Dendritic cell treated with granulocyte-macrophage colony-stimulating factor and Interleukin-4, amounts not matched to agents 40 ng/mL and 50 ng/mL, for 4 days (primary cell): ENCODE results near the gene SNAPIN.
A peak's percentile ranks its signal among the peaks of the same experiment; 100 is the strongest.

Source experiments
- H3K27ac Mint-ChIP-seq: one replicate; pipeline ENCODE4 v1.8.0; 2022; ENCODE audit warnings: mild to moderate bottlenecking, mixed read lengths
- H3K27me3 Mint-ChIP-seq: one replicate; pipeline ENCODE4 v1.8.0; 2022; ENCODE audit warnings: mild to moderate bottlenecking, mixed read lengths
- H3K36me3 Mint-ChIP-seq: one replicate; pipeline ENCODE4 v1.8.0; 2022; ENCODE audit warnings: low read depth, mixed read lengths
- H3K4me1 Mint-ChIP-seq: one replicate; pipeline ENCODE4 v1.8.0; 2022; ENCODE audit warnings: low read depth, mixed read lengths
- H3K4me3 Mint-ChIP-seq: one replicate; pipeline ENCODE4 v1.8.0; 2022; ENCODE audit warnings: mild to moderate bottlenecking, moderate library complexity, mixed read lengths
- H3K9me3 Mint-ChIP-seq: one replicate; pipeline ENCODE4 v1.8.0; 2022; ENCODE audit warnings: mixed read lengths
- intact Hi-C: fragments of 100-400 bp; cut with micrococcal nuclease; formaldehyde crosslinking; loops from one replicate; pipeline ENCODE4 v1.15.0; 2022

The SNAPIN gene

DNA sequence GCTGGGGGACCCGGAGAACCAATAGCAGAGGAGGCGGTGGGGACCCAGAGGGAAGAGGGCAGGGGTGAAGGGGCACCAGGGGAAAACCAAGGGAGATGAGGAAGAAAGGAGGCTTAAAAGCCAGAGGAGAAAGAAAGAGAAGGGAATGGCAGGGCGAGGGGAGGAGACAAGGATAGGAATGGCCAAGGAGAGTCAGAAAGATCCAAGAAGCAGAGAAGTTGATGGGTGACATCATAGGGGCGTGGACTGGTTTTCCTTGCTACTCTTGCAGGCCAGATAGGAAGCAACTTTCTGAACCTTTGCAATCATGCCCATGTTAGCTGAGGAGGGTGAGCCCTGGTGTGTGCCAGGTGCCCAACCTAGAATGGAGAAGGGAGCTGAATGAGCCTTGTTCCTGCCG lies 25.4 kb downstream of the SNAPIN start:
- Mint-ChIP-seq H3K27ac (no peak overlapping the region), H3K4me3 (no peak overlapping the region), H3K4me1 (peaks cover 43% of the 10 kb centered on the region), H3K9me3 (no peaks in the 10 kb centered on the region), H3K36me3 (peaks cover 45% of the 10 kb centered on the region), H3K27me3 (peaks cover 48% of the 10 kb centered on the region)
- intact Hi-C loops: no loop called here

DNA sequence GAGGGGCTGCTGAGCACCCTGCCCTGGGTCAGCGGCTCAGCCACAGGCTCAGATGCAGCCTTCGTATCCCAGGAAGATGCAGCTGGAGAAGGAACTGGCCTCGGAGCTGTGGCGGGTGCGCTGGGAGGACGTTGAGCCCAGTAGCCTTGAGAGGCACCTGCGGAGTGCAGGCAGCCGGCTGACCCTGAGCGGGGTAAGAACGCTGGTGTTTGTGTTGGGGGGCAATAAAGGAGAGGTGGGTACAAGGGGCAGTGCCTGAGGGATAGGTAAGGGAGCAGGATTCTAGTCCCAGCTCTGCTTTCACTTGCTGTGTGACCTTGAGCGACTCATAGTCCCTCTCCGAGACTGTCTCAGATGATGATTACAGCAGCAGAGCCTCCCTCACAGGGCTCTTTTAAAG lies 26.4 kb downstream of the SNAPIN start:
- intact Hi-C loops: no loop called here
- Mint-ChIP-seq H3K27ac (no peak overlapping the region), H3K4me3 (no peak overlapping the region), H3K27me3 (peaks cover 39% of the 10 kb centered on the region), H3K4me1 (peaks cover 34% of the 10 kb centered on the region), H3K9me3 (no peaks in the 10 kb centered on the region), H3K36me3 (peaks cover 55% of the 10 kb centered on the region)

- Mint-ChIP-seq H3K9me3 (no peaks in the 10 kb centered on the region), H3K36me3 (peaks cover 59% of the 10 kb centered on the region), H3K27me3 (peaks cover 31% of the 10 kb centered on the region), H3K4me1 (peaks cover 27% of the 10 kb centered on the region), H3K27ac (no peak overlapping the region), H3K4me3 (no peak overlapping the region)
- intact Hi-C loops: no loop called here
Observed at GRCh38 chr1:153685544-153686340, 27.2 kb downstream of the SNAPIN start.

- peaks cover 51% of the 10 kb centered on the region for H3K36me3 Mint-ChIP-seq
- intact Hi-C loops: no loop called here
Observed at GRCh38 chr1:153687346-153688125, 29.0 kb downstream of the SNAPIN start.

DNA sequence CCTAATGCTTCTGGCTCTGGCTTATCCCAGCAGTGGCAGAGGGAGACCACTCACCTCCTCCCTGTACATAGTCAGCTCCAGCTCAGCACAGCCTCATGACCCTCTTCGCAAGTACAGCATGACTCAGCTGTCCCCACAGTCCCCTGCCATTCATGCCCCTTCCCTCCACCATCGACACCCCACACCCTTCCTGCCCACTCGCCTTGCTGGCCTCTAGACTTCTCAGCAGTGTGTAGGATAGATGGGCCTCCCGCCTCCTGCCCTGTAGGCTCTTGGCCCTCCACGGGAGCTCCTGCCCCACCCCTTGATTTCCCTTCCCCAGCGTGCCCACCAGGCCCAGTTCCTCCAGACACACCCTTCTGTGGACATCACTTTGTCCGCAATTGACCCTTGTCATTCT lies 29.8 kb downstream of the SNAPIN start:
- Mint-ChIP-seq H3K4me1 (peaks cover 32% of the 10 kb centered on the region), H3K27ac (peak overlapping the region; percentile 55), H3K9me3 (no peaks in the 10 kb centered on the region), H3K4me3 (no peak overlapping the region), H3K36me3 (peaks cover 51% of the 10 kb centered on the region), H3K27me3 (peaks cover 16% of the 10 kb centered on the region)
- intact Hi-C loops: no loop called here

More at GRCh38 chr1:153687346-153688125, 29.0 kb downstream of the SNAPIN start:
- Mint-ChIP-seq H3K4me3 (no peak overlapping the region), H3K4me1 (peaks cover 32% of the 10 kb centered on the region), H3K27me3 (peaks cover 16% of the 10 kb centered on the region), H3K27ac (peak overlapping the region; percentile 55), H3K9me3 (no peaks in the 10 kb centered on the region)

- Mint-ChIP-seq H3K36me3 (peaks cover 46% of the 10 kb centered on the region), H3K4me3 (no peak overlapping the region), H3K9me3 (no peaks in the 10 kb centered on the region), H3K4me1 (peaks cover 27% of the 10 kb centered on the region), H3K27me3 (peaks cover 13% of the 10 kb centered on the region), H3K27ac (peak overlapping the region; percentile 55)
- intact Hi-C loops: no loop called here
Observed at GRCh38 chr1:153688736-153689328, 30.3 kb downstream of the SNAPIN start.

DNA sequence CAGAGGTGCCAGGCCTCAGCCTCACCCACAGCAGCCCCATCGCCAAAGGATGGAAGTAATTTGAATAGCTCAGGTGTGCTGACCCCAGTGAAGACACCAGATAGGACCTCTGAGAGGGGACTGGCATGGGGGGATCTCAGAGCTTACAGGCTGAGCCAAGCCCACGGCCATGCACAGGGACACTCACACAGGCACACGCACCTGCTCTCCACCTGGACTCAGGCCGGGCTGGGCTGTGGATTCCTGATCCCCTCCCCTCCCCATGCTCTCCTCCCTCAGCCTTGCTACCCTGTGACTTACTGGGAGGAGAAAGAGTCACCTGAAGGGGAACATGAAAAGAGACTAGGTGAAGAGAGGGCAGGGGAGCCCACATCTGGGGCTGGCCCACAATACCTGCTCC lies 35.0 kb downstream of the SNAPIN start:
- no peak overlapping the region for H3K27ac Mint-ChIP-seq
- H3K4me1 Mint-ChIP-seq: peaks cover 23% of the 10 kb centered on the region
- no peaks in the 10 kb centered on the region for H3K9me3 Mint-ChIP-seq
- H3K4me3 Mint-ChIP-seq: no peak overlapping the region
- H3K36me3 Mint-ChIP-seq: peaks cover 18% of the 10 kb centered on the region
- peaks cover 1% of the 10 kb centered on the region for H3K27me3 Mint-ChIP-seq
- intact Hi-C loops: no loop called here

DNA sequence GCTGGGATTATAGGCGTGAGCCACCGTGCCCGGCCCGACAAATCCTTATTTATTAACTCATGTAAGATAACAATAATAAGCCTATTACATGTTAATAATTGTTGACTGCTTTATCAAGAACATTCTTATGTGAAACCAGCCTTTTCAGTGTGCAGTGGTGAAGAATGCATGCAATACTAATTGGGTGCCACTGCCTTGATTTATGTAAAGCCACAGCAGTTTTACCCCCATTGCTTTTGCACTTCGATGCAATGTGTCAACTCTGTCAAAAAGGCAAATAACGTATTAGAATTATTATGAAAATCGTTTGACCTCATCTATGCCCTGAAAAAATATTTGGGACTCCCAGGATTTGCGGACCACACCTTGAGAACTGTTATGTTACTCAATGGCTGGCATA lies 38.2 kb downstream of the SNAPIN start:
- intact Hi-C loops: no loop called here
- no peaks in the 10 kb centered on the region for H3K27me3 Mint-ChIP-seq
- no peaks in the 10 kb centered on the region for H3K9me3 Mint-ChIP-seq
- peak overlapping the region; percentile 91 for H3K27ac Mint-ChIP-seq
- H3K4me3 Mint-ChIP-seq: no peak overlapping the region
- no peaks in the 10 kb centered on the region for H3K36me3 Mint-ChIP-seq
- H3K4me1 Mint-ChIP-seq: peaks cover 16% of the 10 kb centered on the region

GRCh38 chr1:153697191-153698019 lies 38.9 kb downstream of the SNAPIN start:
- Mint-ChIP-seq H3K36me3 (no peaks in the 10 kb centered on the region), H3K27me3 (no peaks in the 10 kb centered on the region), H3K4me3 (peak overlapping the region; percentile 44), H3K27ac (peak overlapping the region; percentile 91), H3K9me3 (no peaks in the 10 kb centered on the region), H3K4me1 (peaks cover 14% of the 10 kb centered on the region)
- intact Hi-C loops: no loop called here

GRCh38 chr1:153698020-153698922 lies 39.8 kb downstream of the SNAPIN start:
- Mint-ChIP-seq H3K9me3 (no peaks in the 10 kb centered on the region), H3K36me3 (no peaks in the 10 kb centered on the region), H3K4me1 (peaks cover 14% of the 10 kb centered on the region), H3K27me3 (no peaks in the 10 kb centered on the region), H3K27ac (peak overlapping the region; percentile 91), H3K4me3 (peak overlapping the region; percentile 44)
- intact Hi-C loops: no loop called here

GRCh38 chr1:153698923-153699714 lies 40.6 kb downstream of the SNAPIN start:
- no peak overlapping the region for H3K4me3 Mint-ChIP-seq
- H3K9me3 Mint-ChIP-seq: no peaks in the 10 kb centered on the region
- no peaks in the 10 kb centered on the region for H3K36me3 Mint-ChIP-seq
- peaks cover 14% of the 10 kb centered on the region for H3K4me1 Mint-ChIP-seq
- H3K27me3 Mint-ChIP-seq: no peaks in the 10 kb centered on the region
- H3K27ac Mint-ChIP-seq: no peak overlapping the region
- intact Hi-C loops: no loop called here

DNA sequence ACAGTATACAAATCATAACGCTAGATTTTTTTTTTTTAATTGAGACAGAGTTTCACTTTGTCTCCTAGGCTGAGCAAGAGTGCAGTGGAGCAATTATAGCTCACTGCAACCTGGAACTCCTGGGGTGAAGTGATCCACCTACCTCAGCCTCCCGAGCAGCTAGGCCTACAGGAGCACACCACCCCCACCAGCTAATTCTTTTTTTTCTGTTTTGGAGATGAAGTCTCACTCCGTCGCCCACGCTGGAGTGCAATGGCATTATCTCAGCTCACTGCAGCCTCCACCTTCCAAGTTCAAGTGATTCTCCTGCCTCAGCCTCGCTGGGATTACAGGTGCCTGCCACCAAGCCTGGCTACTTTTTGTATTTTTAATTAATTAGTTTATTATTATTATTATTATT lies 41.3 kb downstream of the SNAPIN start:
- H3K27me3 Mint-ChIP-seq: no peaks in the 10 kb centered on the region
- H3K4me1 Mint-ChIP-seq: peaks cover 14% of the 10 kb centered on the region
- H3K4me3 Mint-ChIP-seq: no peak overlapping the region
- H3K9me3 Mint-ChIP-seq: no peaks in the 10 kb centered on the region
- H3K27ac Mint-ChIP-seq: no peak overlapping the region
- intact Hi-C loops: no loop called here
- H3K36me3 Mint-ChIP-seq: no peaks in the 10 kb centered on the region
